ENCODE data around the gene RNF112. TPM values are rescaled to one million over a fixed set of nuclear protein-coding genes. Genes with fewer than 3 reads are reported as not detected.
A peak's percentile ranks its signal among the peaks of the same experiment; 100 is the strongest.

The RNF112 gene
- total and polyA plus RNA-seq, 12 donors = 0.64 to 8.1 (median 1.1) TPM

- Histone ChIP-seq H3K36me3 (peaks cover 0 to 68% (median 25%) of the 10 kb centered on the region in 9 donors), H3K4me3 (no peak overlapping the region), H3K4me1 (peaks cover 15 to 67% (median 48%) of the 10 kb centered on the region in 9 donors), H3K27ac (no peak overlapping the region), H3K27me3 (no peaks in the 10 kb centered on the region), H3K9me3 (no peaks in the 10 kb centered on the region)
- DNase-seq (no peak), ATAC-seq (no peak)
- intact Hi-C loops (cut with DNase I) = no loop called here
- TF ChIP-seq CTCF (IDR thresholded peaks at IDR 0.05) = no peak
- 95% methylated on average over 7 of the region's 7 CpGs for WGBS, 2 donors
These were observed 29.7 kb upstream of the RNF112 start for GRCh38 chr17:19381361-19381740.

- 92 to 94% methylated on average over 30 to 31 of the region's 31 CpGs for WGBS, 2 donors
- H3K9me3 ChIP-seq = no peaks in the 10 kb centered on the region
- ATAC-seq (no peak), DNase-seq (no peak)
- H3K4me1 ChIP-seq = peaks cover 14 to 69% (median 50%) of the 10 kb centered on the region in 9 donors
- no peak overlapping the region for H3K27ac ChIP-seq
- H3K36me3 ChIP-seq = peaks cover 0 to 68% (median 25%) of the 10 kb centered on the region in 9 donors
- TF ChIP-seq CTCF (IDR thresholded peaks at IDR 0.05) = no peak
- H3K27me3 ChIP-seq = no peaks in the 10 kb centered on the region
- intact Hi-C loops (cut with DNase I) = no loop called here
- H3K4me3 ChIP-seq = no peak overlapping the region
These were observed 29.1 kb upstream of the RNF112 start for GRCh38 chr17:19381741-19382444.

- TF ChIP-seq CTCF (IDR thresholded peaks at IDR 0.05) = no peak
- H3K4me1 ChIP-seq = peaks cover 12 to 73% (median 51%) of the 10 kb centered on the region in 9 donors
- H3K9me3 ChIP-seq = no peaks in the 10 kb centered on the region
- intact Hi-C loops (cut with DNase I) = no loop called here
- no peaks in the 10 kb centered on the region for H3K27me3 ChIP-seq
- H3K4me3 ChIP-seq = no peak overlapping the region
- no peak overlapping the region for H3K27ac ChIP-seq
- no peak for ATAC-seq
- DNase-seq = no peak
- peaks cover 0 to 68% (median 25%) of the 10 kb centered on the region in 9 donors for H3K36me3 ChIP-seq
- 85 to 88% methylated on average over 13 of the region's 13 CpGs for WGBS, 2 donors
These were observed 28.2 kb upstream of the RNF112 start for GRCh38 chr17:19382531-19383444.

GRCh38 chr17:19383681-19384470, 27.2 kb upstream of the RNF112 start:
- Histone ChIP-seq H3K27me3 (no peaks in the 10 kb centered on the region), H3K27ac (peak overlapping the region; percentile 35 to 93 (median 76)), H3K4me3 (no peak overlapping the region), H3K36me3 (peaks cover 0 to 68% (median 25%) of the 10 kb centered on the region in 9 donors), H3K4me1 (peaks cover 12 to 81% (median 56%) of the 10 kb centered on the region in 9 donors), H3K9me3 (no peaks in the 10 kb centered on the region)
- intact Hi-C loops (cut with DNase I) = no loop called here
- ATAC-seq = no peak
- WGBS, 2 donors = 71 to 72% methylated on average over 6 of the region's 6 CpGs
- DNase-seq = peak in 1 of 2 donors; percentile 35
- TF ChIP-seq CTCF (IDR thresholded peaks at IDR 0.05) = no peak

Data from heart right ventricle (tissue), 16 donors.